IgD-negative memory B cell (primary cell): ENCODE measurements around the gene ZNF618. TPM values are rescaled to one million over a fixed set of nuclear protein-coding genes. Genes with fewer than 3 reads are reported as not detected.

Source experiments
- H3K27ac Mint-ChIP-seq, 3 donors: one replicate each; pipeline ENCODE4 v1.8.0; 2020 to 2022; ENCODE audit warnings: mild to moderate bottlenecking in 3 of 3, mixed read lengths in 3 of 3, moderate library complexity in 1 of 3
- H3K27me3 Mint-ChIP-seq: one replicate; pipeline ENCODE4 v1.8.0; 2021; ENCODE audit warnings: mixed read lengths
- H3K36me3 Mint-ChIP-seq: one replicate; pipeline ENCODE4 v1.8.0; 2020; ENCODE audit warnings: mild to moderate bottlenecking, mixed read lengths
- H3K4me1 Mint-ChIP-seq, 3 donors: one replicate each; pipeline ENCODE4 v1.8.0; 2020 to 2022; ENCODE audit warnings: mixed read lengths in 3 of 3, mild to moderate bottlenecking in 1 of 3
- H3K4me3 Mint-ChIP-seq, 4 donors: one replicate each; pipeline ENCODE4 v1.8.0; 2020 to 2022; ENCODE audit warnings: mild to moderate bottlenecking in 4 of 4, mixed read lengths in 4 of 4, moderate library complexity in 3 of 4
- H3K9me3 Mint-ChIP-seq, 3 donors: one replicate each; pipeline ENCODE4 v1.8.0; 2020 to 2021; ENCODE audit warnings: mixed read lengths in 3 of 3, mild to moderate bottlenecking in 1 of 3
- polyA plus RNA-seq: library from polyadenylated mRNA; unstranded; fragments of 300-500 nt; fragmentation: Illumina TruSeq; gene quantifications from one replicate; pipeline ENCODE4 v1.2.3, GENCODE V29; 2021

Gene ZNF618
- polyA plus RNA-seq, 1 donor from 2014 or later: 2.2 TPM

GRCh38 chr9:114098936-114099668, 223.0 kb downstream of the ZNF618 start, which contains the start of gene KIF12:
TSS of gene KIF12 (minus strand) at chr9:114099292. CDS start at chr9:114099276, 16 bp downstream.
- H3K27me3 Mint-ChIP-seq: peaks cover 24% of the 10 kb centered on the region
- H3K9me3 Mint-ChIP-seq: peaks cover 5 to 10% (median 7%) of the 10 kb centered on the region in 3 donors
- H3K4me3 Mint-ChIP-seq: peak within 1 kb of the TSS in 2 of 4 donors; percentile 45 to 72
- peaks cover 2% of the 10 kb centered on the region for H3K36me3 Mint-ChIP-seq
- peaks cover 0 to 5% (median 0%) of the 10 kb centered on the region in 3 donors for H3K4me1 Mint-ChIP-seq
- H3K27ac Mint-ChIP-seq: no peak within 1 kb of the TSS

GRCh38 chr9:114099669-114100270, 223.7 kb downstream of the ZNF618 start:
- Mint-ChIP-seq H3K4me3 (no peak overlapping the region), H3K27me3 (peaks cover 22% of the 10 kb centered on the region), H3K27ac (no peak overlapping the region), H3K9me3 (peaks cover 5 to 10% (median 7%) of the 10 kb centered on the region in 3 donors), H3K4me1 (peaks cover 0 to 5% (median 0%) of the 10 kb centered on the region in 3 donors), H3K36me3 (peaks cover under 1% of the 10 kb centered on the region)

GRCh38 chr9:114100536-114100935, 224.4 kb downstream of the ZNF618 start:
- Mint-ChIP-seq H3K4me3 (no peak overlapping the region), H3K27ac (no peak overlapping the region), H3K27me3 (peaks cover 16% of the 10 kb centered on the region), H3K36me3 (no peaks in the 10 kb centered on the region), H3K4me1 (peaks cover 0 to 5% (median 0%) of the 10 kb centered on the region in 3 donors), H3K9me3 (peaks cover 5 to 10% (median 7%) of the 10 kb centered on the region in 3 donors)

- no peak overlapping the region for H3K4me3 Mint-ChIP-seq
- no peak overlapping the region for H3K27ac Mint-ChIP-seq
- H3K9me3 Mint-ChIP-seq: peaks cover 5 to 10% (median 7%) of the 10 kb centered on the region in 3 donors
- H3K4me1 Mint-ChIP-seq: peaks cover 0 to 4% (median 1%) of the 10 kb centered on the region in 3 donors
- H3K27me3 Mint-ChIP-seq: peaks cover 8% of the 10 kb centered on the region
- H3K36me3 Mint-ChIP-seq: no peaks in the 10 kb centered on the region
These were observed 226.4 kb downstream of the ZNF618 start for GRCh38 chr9:114102484-114102883.

GRCh38 chr9:114105236-114105635, 229.1 kb downstream of the ZNF618 start:
- Mint-ChIP-seq H3K27ac (no peak overlapping the region), H3K4me1 (peaks cover 0 to 2% (median 2%) of the 10 kb centered on the region in 3 donors), H3K36me3 (no peaks in the 10 kb centered on the region), H3K9me3 (peaks cover 3 to 10% (median 7%) of the 10 kb centered on the region in 3 donors), H3K27me3 (peaks cover 4% of the 10 kb centered on the region), H3K4me3 (no peak overlapping the region)

Other genes starting within 250 kb of the ZNF618 start
- not detected for gene AMBP, start 202.0 kb downstream of the ZNF618 start, polyA plus RNA-seq
- not detected for gene KIF12, start 223.0 kb downstream of the ZNF618 start, polyA plus RNA-seq